A549 (cell line): ENCODE measurements around the gene KCP. TPM values are rescaled to one million over a fixed set of nuclear protein-coding genes. Genes with fewer than 3 reads are reported as not detected.

ENCODE experiments used
- ATAC-seq, 2 experiments: fragments of 200-7000 bp in 1 of 2; fragments of >200 bp in 1 of 2; cut with Nextera tagmentation in 1 of 2; cut with Tn5 transposase in 1 of 2; 3 replicates each; pipeline versions ENCODE4 v1.8.0 to v1.9.1; 2018 to 2020; ENCODE audit warnings: mild to moderate bottlenecking in 1 of 2, moderate library complexity in 1 of 2
- CTCF ChIA-PET: fragments of 300-600 bp; sonication (Branson Sonifier 250); formaldehyde crosslinking; extraction: SDS; loops from one replicate; lab custom pipeline; 2021; ENCODE audit warnings: antibody characterized with exemption, inconsistent platforms; lab: Yijun Ruan, JAX
- POLR2A ChIA-PET: fragments of 350-600 bp; formaldehyde crosslinking; extraction: SDS; loops from one replicate; lab custom pipeline; 2021; ENCODE audit warnings: antibody characterized with exemption, inconsistent platforms; lab: Yijun Ruan, JAX
- DNase-seq, 2 experiments: peaks; one replicate each; pipeline versions ENCODE4 v3.0.0 to v3.0.0-alpha.2; 2011 to 2016; ENCODE audit warnings: low read depth in 1 of 2, low spot score in 1 of 2
- FAIRE-seq: peaks from 2 replicates; lab custom pipeline; 2011; peaks lifted over from hg19 to GRCh38; lab: Jason Lieb, UNC
- H3K27ac ChIP-seq, 2 experiments: fragments of >200 bp; sonication (Bioruptor Twin); formaldehyde crosslinking; 3 replicates each; pipeline ENCODE4 v1.5.1; 2016 to 2017
- H3K4me1 ChIP-seq: fragments of >200 bp; sonication (Bioruptor Twin); formaldehyde crosslinking; 3 replicates; pipeline ENCODE4 v1.6.1; 2016
- H3K4me2 ChIP-seq: fragments of >200 bp; sonication (Bioruptor Twin); formaldehyde crosslinking; 3 replicates; pipeline ENCODE4 v1.6.1; 2016
- H3K4me3 ChIP-seq: fragments of >200 bp; sonication (Bioruptor Twin); formaldehyde crosslinking; 3 replicates; pipeline ENCODE4 v1.5.1; 2016
- H3K9me3 ChIP-seq: fragments of >200 bp; sonication (Bioruptor Twin); formaldehyde crosslinking; 3 replicates; pipeline ENCODE4 v1.6.1; 2016
- CBX2 ChIP-seq: fragments of 200-600 bp; sonication (generic); IDR thresholded peaks from 2 replicates; pipeline ENCODE4 v1.6.1; 2016; ENCODE audit warnings: low read depth, mild to moderate bottlenecking, borderline replicate concordance
- ESRRA ChIP-seq: fragments of 150-350 bp; IDR thresholded peaks from 2 replicates; pipeline ENCODE4 v1.6.1; 2014; ENCODE audit warnings: mild to moderate bottlenecking, low read length, borderline replicate concordance
- FOSL2 ChIP-seq, 2 experiments: fragments of 450-650 bp in 1 of 2; fragments of >200 bp in 1 of 2; sonication (Bioruptor Twin) in 1 of 2; formaldehyde crosslinking; IDR thresholded peaks; 2 replicates each; pipeline versions ENCODE4 v1.5.0 to v1.6.1; 2016 to 2020; ENCODE audit warnings: mild to moderate bottlenecking in 1 of 2, moderate library complexity in 1 of 2
- HOXA7 ChIP-seq: fragments of 250-450 bp; sonication (Bioruptor Pico); IDR thresholded peaks from 2 replicates; pipeline ENCODE4 v1.5.0; 2020; ENCODE audit warnings: mild to moderate bottlenecking, moderate library complexity
- JUN ChIP-seq, 2 experiments: fragments of >200 bp; sonication (Bioruptor Twin); formaldehyde crosslinking; IDR thresholded peaks; 2 replicates in 1 of 2; 3 replicates in 1 of 2; pipeline ENCODE4 v1.6.1; 2016 to 2017
- JUNB ChIP-seq: fragments of >200 bp; sonication (Bioruptor Twin); formaldehyde crosslinking; IDR thresholded peaks from 2 replicates; pipeline ENCODE4 v1.6.1; 2016
- NR3C1 ChIP-seq: fragments of >200 bp; sonication (Bioruptor Twin); formaldehyde crosslinking; IDR thresholded peaks from 3 replicates; pipeline ENCODE4 v1.6.1; 2017
- PHF8 ChIP-seq: fragments of 200-600 bp; sonication (generic); IDR thresholded peaks from 2 replicates; pipeline ENCODE4 v1.6.1; 2016; ENCODE audit warnings: low read depth, mild to moderate bottlenecking, antibody characterized with exemption, moderate library complexity, borderline replicate concordance
- RAD21 ChIP-seq, 2 experiments: fragments of >200 bp in 1 of 2; sonication (Bioruptor Twin) in 1 of 2; formaldehyde crosslinking in 1 of 2; IDR thresholded peaks in 1 of 2; conservative IDR thresholded peaks in 1 of 2; 2 replicates in 1 of 2; 3 replicates in 1 of 2; pipeline ENCODE4 v1.6.1; 2012 to 2018; ENCODE audit warnings: inconsistent platforms in 1 of 2
- SMC3 ChIP-seq: fragments of >200 bp; sonication (Bioruptor Twin); formaldehyde crosslinking; IDR thresholded peaks from 3 replicates; pipeline ENCODE4 v1.6.1; 2018; ENCODE audit warnings: inconsistent platforms
- SREBF2 ChIP-seq: fragments of 450-650 bp; IDR thresholded peaks from 2 replicates; pipeline ENCODE4 v1.6.1; 2014; ENCODE audit warnings: mild to moderate bottlenecking, moderate library complexity
- TFCP2L1 ChIP-seq: fragments of 250-450 bp; sonication (Bioruptor Pico); IDR thresholded peaks from 2 replicates; pipeline ENCODE4 v1.5.0; 2021; ENCODE audit warnings: mild to moderate bottlenecking
- ZNF302 ChIP-seq: fragments of 250-450 bp; sonication (Bioruptor Pico); IDR thresholded peaks from 2 replicates; pipeline ENCODE4 v1.9.0; 2021; ENCODE audit warnings: inconsistent platforms, mild to moderate bottlenecking, moderate library complexity
- WGBS: methylation state at CpG from one replicate; pipeline ENCODE4 v1.1.6; 2017; ENCODE audit errors: missing lambda C conversion rate; 5-methylcytosine and 5-hydroxymethylcytosine counted together
- polyA plus RNA-seq, 4 experiments: library from polyadenylated mRNA; depleted of rRNA in 3 of 4; stranded (reverse); fragments of >200 nt; fragmentation: RNase III in 1 of 4; extraction: RNeasy Plus Mini Kit Qiagen cat#74134 plus additional on column Dnase treatment in 1 of 4; gene quantifications; 2 replicates in 3 of 4; 3 replicates in 1 of 4; pipeline ENCODE4 v1.2.3, GENCODE V29; 2011 to 2017
- TF ChIP-seq, protein P1 (sequence below): fragments of >200 bp; sonication (Bioruptor Twin); formaldehyde crosslinking; IDR thresholded peaks from 3 replicates; pipeline ENCODE4 v1.5.1; 2016
- TF ChIP-seq, protein P2 (sequence below): fragments of 150-350 bp; IDR thresholded peaks from 2 replicates; pipeline ENCODE4 v1.6.1; 2014; ENCODE audit warnings: low read depth, mild to moderate bottlenecking, low read length
- TF ChIP-seq, protein P3 (sequence below): fragments of 250-450 bp; sonication (Bioruptor Pico); IDR thresholded peaks from 2 replicates; pipeline ENCODE4 v1.5.0; 2020; ENCODE audit warnings: low read depth, mild to moderate bottlenecking, moderate library complexity

The KCP gene
- polyA plus RNA-seq, 2 of the 4 experiments (the other 2 are of a cell fraction): 0.14 TPM; not detected in 1

DNA sequence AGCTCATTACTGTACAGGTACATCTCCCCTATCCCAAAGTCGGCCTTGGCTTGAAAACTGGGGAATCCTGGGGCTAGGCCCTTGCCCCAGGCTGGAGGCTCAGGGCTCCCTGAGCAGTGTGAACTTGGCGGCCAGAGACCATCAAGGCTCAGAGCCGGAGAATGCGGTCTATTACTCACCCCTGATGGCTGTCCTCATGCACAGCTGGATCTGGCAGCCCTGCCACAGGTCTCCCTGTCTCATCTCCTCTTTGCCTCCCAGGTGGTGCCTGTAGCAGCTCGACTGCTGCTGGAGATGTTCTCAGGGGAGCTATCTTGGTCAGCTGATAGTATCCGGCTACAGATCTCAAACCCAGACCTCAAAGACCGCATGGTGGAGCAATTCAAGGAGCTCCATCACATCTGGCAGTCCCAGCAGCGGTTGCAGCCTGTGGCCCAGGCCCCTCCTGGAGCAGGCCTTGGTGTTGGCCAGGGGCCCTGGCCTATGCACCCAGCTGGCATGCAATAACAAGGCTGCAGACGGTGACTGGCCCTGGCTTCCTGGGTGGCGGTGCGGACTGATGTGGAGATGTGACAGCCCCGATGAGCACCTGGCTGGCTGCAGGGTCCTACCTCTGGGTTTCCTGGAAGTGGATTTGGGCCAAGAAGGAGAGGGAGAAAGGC lies 37.9 kb upstream of the KCP start:
- H3K4me1 ChIP-seq: no peaks in the 10 kb centered on the region
- ATAC-seq: peak in 1 of 2 experiments; percentile 10; a peak in 2 of 6 replicates
- TF ChIP-seq ZNF302 (CRISPR knock-in tag) (no peak), SMC3 (no peak), PHF8 (no peak), ESRRA (no peak), SREBF2 (no peak), RAD21 (conservative IDR thresholded peaks at IDR 0.05 in 1 of 2, IDR thresholded peaks at IDR 0.05 in 1 of 2) (no peak), HOXA7 (CRISPR knock-in tag) (no peak), JUN (IDR thresholded peaks at IDR 0.05) (no peak), TFCP2L1 (CRISPR knock-in tag) (no peak), JUNB (no peak), NR3C1 (no peak)
- TF ChIP-seq, protein P1, sequence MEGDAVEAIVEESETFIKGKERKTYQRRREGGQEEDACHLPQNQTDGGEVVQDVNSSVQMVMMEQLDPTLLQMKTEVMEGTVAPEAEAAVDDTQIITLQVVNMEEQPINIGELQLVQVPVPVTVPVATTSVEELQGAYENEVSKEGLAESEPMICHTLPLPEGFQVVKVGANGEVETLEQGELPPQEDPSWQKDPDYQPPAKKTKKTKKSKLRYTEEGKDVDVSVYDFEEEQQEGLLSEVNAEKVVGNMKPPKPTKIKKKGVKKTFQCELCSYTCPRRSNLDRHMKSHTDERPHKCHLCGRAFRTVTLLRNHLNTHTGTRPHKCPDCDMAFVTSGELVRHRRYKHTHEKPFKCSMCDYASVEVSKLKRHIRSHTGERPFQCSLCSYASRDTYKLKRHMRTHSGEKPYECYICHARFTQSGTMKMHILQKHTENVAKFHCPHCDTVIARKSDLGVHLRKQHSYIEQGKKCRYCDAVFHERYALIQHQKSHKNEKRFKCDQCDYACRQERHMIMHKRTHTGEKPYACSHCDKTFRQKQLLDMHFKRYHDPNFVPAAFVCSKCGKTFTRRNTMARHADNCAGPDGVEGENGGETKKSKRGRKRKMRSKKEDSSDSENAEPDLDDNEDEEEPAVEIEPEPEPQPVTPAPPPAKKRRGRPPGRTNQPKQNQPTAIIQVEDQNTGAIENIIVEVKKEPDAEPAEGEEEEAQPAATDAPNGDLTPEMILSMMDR: no peak
- TF ChIP-seq, protein P2, sequence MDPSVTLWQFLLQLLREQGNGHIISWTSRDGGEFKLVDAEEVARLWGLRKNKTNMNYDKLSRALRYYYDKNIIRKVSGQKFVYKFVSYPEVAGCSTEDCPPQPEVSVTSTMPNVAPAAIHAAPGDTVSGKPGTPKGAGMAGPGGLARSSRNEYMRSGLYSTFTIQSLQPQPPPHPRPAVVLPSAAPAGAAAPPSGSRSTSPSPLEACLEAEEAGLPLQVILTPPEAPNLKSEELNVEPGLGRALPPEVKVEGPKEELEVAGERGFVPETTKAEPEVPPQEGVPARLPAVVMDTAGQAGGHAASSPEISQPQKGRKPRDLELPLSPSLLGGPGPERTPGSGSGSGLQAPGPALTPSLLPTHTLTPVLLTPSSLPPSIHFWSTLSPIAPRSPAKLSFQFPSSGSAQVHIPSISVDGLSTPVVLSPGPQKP: no peak
- TF ChIP-seq, protein P3, sequence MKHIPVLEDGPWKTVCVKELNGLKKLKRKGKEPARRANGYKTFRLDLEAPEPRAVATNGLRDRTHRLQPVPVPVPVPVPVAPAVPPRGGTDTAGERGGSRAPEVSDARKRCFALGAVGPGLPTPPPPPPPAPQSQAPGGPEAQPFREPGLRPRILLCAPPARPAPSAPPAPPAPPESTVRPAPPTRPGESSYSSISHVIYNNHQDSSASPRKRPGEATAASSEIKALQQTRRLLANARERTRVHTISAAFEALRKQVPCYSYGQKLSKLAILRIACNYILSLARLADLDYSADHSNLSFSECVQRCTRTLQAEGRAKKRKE (CRISPR knock-in tag): no peak
- no peak overlapping the region for H3K4me2 ChIP-seq
- no peak for DNase-seq
- POLR2A ChIA-PET: interaction anchor here (0.5 to 1.6 kb wide), 2 partner anchors 107 to 301 kb away, joined by 3 to 8 read pairs; partner anchors contain the start of gene TNPO3
- FAIRE-seq: no peak
- 91% methylated on average over 10 of the region's 12 CpGs for WGBS
- no peak overlapping the region for H3K4me3 ChIP-seq
- CTCF ChIA-PET: interaction anchor here (0.6 to 2.1 kb wide), 3 partner anchors 10 to 239 kb away, joined by 3 to 13 read pairs (median 3); no protein-coding TSS in a partner anchor
- H3K9me3 ChIP-seq: no peaks in the 10 kb centered on the region
- H3K27ac ChIP-seq: no peak overlapping the region

DNA sequence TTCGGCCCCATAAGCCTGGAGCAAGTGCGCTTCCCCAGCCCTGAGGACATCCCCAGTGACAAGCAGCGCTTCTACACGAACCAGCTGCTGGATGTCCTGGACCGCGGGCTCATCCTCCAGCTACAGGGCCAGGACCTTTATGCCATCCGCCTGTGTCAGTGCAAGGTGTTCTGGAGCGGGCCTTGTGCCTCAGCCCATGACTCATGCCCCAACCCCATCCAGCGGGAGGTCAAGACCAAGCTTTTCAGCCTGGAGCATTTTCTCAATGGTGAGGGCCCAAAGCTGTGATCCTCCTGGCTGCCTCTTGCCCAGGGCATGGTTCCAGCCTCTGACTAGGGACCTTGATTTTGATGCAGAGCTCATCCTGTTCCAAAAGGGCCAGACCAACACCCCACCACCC lies 37.3 kb upstream of the KCP start:
- Histone ChIP-seq H3K27ac (no peak overlapping the region), H3K9me3 (no peaks in the 10 kb centered on the region), H3K4me1 (no peaks in the 10 kb centered on the region)
- peak; percentile 4 to 14; a peak in 2 of 6 replicates for ATAC-seq
- POLR2A ChIA-PET: interaction anchor here (0.5 to 1.6 kb wide), 2 partner anchors 78 to 107 kb away, joined by 3 to 5 read pairs; partner anchors contain the start of gene TNPO3
- no peak for TF ChIP-seq CBX2
- TF ChIP-seq NR3C1: no peak
- no peak for TF ChIP-seq FOSL2 (IDR thresholded peaks at IDR 0.05)
- TF ChIP-seq FOSL2 (CRISPR knock-in tag; IDR thresholded peaks at IDR 0.05): 0 out of 2 replicates have a peak, but pooled peaks have one; percentile 6
- no peak for TF ChIP-seq JUN (IDR thresholded peaks at IDR 0.05)
- TF ChIP-seq, all 56 proteins: peak for 1
- CTCF ChIA-PET: interaction anchor here (0.6 to 2.1 kb wide), 4 partner anchors 9 to 238 kb away, joined by 3 to 13 read pairs (median 4); no protein-coding TSS in a partner anchor
- Histone ChIP-seq H3K4me2 (no peak overlapping the region), H3K4me3 (no peak overlapping the region)
- 91% methylated on average over 6 of the region's 9 CpGs for WGBS
- DNase-seq (no peak), FAIRE-seq (no peak)
